GM18907 (cell line): Measurements from ENCODE around the gene MTA3.
A peak's percentile ranks its signal among the peaks of the same experiment; 100 is the strongest.
"Not testable (repeated sequence)": the region's sequence is repeated elsewhere in the genome, so short reads cannot be mapped to it uniquely, and the experiment has no call there.

ENCODE experiments used
- ATAC-seq: cut with Tn5 transposase; IDR thresholded peaks from one replicate; pipeline ENCODE4 v1.9.1; 2021; ENCODE audit warnings: mild to moderate bottlenecking, moderate library complexity; ENCODE audit not compliant: unreplicated experiment

MTA3 gene

GRCh38 chr2:42725657-42726056 is 157.2 kb downstream of the MTA3 start:
- ATAC-seq = no peak

GRCh38 chr2:42726680-42727079 is 158.2 kb downstream of the MTA3 start:
- ATAC-seq = no peak

GRCh38 chr2:42731316-42731715 is 162.9 kb downstream of the MTA3 start:
- ATAC-seq = not testable (repeated sequence)

DNA sequence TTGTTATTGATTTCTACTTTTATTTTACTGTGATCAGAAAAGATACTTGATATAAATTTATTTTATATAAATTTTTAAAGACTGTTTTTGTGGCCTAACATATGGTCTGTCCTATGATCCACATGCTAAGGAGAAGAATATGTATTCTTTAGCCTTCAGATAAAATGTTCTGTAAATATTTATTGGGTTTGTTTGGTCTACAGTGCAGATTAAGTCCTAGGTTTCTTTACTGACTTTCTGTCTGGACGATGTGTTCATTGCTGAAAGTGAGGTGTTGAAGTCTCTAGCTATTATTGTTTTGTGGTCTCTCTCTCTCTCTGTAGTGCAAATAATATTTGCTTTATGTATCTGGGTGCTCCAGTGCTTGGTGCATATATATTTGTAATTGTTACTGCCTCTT is 165.4 kb downstream of the MTA3 start:
- ATAC-seq = no peak

DNA sequence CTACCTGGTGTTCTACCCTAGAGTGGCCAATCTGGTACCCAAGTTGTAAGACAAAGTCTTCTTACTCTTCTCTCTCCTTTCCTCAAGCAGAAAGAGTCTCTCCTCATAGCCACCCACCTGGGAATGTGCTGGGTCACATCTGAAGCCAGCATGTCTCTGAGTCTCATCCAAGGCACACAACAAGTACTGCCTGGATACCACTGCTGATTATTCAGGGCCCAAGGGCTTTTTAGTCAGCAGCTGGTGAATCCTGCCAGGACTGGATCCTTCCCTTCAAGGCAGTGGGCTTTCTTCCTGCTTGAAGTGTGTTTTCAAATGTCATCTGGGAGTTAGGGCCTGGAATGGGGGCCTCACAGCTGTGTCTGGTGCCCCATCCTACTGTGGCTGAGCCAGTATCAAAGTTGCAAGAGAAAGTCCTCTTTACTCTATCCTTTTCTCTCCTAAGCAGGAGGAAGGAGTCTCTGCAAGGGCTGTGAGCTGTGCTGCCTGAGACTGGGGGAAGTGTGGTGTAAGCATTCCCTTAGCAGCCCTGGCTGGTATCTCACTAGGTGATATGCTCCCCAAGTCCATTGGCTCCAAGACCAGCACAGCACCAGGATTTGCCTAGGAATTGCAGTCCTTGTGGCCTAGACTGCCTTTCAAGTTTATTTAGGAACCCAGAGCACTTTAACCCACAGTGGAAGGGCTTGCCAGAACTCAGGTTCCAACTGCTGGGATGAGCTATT is 168.3 kb downstream of the MTA3 start:
- ATAC-seq = no peak

- ATAC-seq = no peak
Observed at GRCh38 chr2:42741140-42741539, 172.7 kb downstream of the MTA3 start.

- no peak for ATAC-seq
Observed at GRCh38 chr2:42742740-42743658, 174.6 kb downstream of the MTA3 start.

GRCh38 chr2:42743659-42743990 is 175.2 kb downstream of the MTA3 start:
- no peak for ATAC-seq

DNA sequence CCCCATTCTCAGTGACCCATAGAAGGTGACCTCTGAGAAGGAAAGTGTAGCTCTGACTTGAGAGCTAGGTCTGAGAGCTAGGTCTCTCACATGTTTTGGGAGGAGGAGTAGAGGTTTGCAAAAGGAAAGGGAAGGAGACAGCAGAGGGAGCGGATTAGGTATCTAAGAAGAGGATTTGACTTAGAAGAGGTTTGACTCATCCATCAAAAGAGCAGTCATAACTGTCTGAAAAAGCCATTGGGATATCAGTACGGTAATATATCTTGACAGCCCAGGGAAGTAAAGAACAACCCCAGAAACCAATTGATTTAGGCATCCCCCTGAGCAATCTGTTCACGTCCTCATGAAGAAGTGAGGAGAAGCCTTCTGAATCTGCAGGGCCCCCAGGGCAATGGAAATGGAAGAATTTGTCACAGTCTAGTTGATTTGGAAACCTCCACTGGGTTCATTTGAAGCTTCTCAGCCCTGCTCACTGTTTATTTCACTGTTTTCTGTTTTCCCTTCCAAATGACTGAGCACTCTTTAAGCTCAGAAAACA is 176.2 kb downstream of the MTA3 start:
- ATAC-seq = no peak

- ATAC-seq = no peak
Observed at GRCh38 chr2:42747422-42747821, 179.0 kb downstream of the MTA3 start.

DNA sequence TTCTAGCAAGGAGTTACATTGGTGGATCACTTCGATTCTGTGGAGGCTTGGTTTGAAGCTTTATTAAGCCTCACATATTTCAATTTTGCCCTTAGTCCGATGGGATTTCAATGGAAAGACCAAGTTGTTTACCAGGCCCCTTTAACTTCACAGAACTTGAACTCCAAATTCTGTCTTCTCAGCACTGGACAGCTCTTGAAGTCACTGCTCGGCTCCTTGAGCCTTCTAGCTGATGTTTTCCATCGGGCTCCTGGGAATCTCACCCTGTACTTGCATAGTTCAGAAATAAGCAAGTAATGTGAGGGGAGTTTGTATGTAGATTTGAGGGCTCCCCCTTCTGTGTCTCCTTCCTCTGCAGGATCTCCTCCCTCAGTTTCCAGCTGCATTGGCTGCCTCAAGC is 180.4 kb downstream of the MTA3 start:
- ATAC-seq = no peak

DNA sequence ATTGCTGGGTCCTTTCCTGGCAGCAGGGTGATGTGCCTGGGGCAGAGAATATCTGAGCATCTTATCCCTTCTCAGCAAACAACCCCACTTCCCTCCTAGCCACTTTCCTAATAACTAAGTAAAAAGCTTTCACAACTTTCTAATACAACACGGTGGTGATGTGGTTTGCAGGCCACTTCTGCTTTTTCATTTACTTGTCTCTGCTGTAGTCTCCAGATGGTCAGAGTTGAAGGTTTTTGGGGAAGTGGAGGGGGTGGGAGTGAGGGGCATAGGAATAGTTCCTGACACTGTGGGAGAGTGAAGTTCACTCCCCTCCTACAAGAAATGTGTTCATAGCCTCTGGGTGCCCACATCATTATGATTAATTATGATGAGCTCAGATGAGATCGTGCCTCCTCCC is 183.9 kb downstream of the MTA3 start:
- peak; percentile 48 for ATAC-seq

GRCh38 chr2:42752816-42753813 is 184.7 kb downstream of the MTA3 start:
- no peak for ATAC-seq

- peak; percentile 75 for ATAC-seq
Observed at GRCh38 chr2:42754021-42754775, 185.8 kb downstream of the MTA3 start.

GRCh38 chr2:42754776-42755140 is 186.3 kb downstream of the MTA3 start:
- ATAC-seq = no peak

DNA sequence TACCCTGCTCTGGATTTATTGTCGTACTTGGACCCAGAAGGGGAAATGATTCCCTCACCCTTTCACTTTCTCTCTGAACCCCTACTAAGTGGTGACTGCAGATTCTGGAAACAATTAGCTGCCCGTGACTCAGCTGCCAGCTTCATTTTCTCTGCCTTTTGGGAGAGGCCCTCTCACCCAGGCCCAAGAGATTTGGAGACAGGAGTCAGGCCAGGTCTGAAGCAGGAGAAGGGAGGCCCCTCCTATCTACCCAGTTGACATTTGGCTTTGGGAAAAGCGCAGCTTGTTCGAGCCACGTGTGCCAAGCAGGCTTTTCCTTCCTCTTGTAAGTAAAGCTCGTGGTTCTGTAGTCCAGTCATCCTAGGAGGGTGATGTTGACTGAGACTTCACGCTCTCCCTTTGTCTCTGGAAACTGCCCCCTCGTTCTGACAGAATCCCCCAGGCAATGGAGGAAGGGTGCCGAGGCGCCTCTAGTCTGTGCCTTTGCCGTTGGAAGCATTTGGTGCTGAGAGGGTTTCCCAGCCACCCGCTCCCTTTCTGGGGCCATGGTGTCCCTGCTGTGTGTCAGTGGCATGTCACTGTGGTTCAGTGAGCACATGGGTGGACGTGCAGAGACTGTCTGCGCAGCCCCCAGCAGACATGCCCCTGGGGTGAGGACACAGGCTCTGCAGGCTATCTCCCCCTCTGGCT is 186.9 kb downstream of the MTA3 start:
- no peak for ATAC-seq

DNA sequence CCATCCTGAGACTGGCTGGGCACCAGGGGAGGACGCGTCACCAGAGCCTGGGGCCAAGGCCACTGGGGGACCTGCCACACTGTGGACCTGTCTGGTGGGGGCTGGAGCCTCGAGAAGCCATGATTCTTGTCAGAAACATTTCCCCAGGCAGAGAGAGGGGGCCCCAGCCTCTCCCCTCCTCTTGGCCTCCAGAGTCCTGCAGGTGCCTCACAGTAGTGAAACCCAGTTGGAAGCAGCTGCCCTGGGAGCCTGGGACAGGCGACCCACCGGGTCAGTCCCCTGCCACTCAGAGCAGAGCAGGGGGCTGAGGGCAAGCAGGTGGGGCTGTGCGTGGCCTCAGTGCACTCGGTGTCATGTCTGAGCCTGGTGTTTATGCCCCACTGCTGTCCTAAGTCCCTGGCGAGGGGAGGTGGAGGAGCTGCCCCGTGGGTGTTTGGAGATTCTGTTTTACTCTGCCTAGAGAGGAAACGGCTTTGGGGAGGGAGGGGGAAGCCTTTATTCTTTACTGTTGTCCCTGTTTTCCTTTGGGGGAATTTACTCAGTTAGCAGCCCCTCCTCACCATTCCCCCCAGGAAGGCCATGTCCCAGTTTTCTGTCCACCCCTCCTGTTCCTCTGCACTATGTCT is 187.8 kb downstream of the MTA3 start:
- no peak for ATAC-seq

DNA sequence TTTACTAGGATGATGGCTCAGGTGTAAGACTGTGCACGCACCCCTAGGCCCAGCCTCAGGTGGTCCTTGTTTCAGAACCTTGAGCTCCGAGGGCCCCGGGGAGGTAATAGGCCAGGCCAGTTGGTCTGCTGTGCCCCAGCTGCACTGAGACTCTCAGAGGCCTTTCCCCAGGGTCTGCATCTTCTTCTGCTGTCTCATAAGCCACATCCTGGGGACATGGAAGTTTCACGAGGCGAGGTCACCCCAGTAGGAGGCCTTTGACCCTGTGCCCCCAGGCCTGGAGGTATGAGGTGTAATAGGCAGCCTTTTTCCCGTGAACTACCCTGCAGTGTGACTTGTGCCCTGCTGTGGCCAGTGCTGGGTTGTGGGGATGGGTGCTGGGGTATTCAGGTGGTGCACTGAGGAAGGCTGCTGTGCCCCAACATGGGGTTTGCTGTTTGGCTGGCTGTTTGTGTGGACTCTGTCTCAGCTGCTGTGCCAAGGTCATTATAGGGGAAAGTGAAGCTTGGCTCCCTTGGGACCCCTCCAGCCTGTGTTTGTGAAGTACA is 188.6 kb downstream of the MTA3 start:
- no peak for ATAC-seq
